Endothelial cell of umbilical vein (primary cell): Measurements from ENCODE around the gene ITGA2B. TPM values are rescaled to one million over a fixed set of nuclear protein-coding genes. Genes with fewer than 3 reads are reported as not detected.
"Not testable (repeated sequence)": the region's sequence is repeated elsewhere in the genome, so short reads cannot be mapped to it uniquely, and the experiment has no call there.

ENCODE experiments used
- BruUV-seq: library from RNA; stranded (reverse); fragments of 400-500 nt; replicated peaks from 2 replicates; lab custom pipeline; 2021; lab: Mats Ljungman, UMichigan
- CTCF ChIA-PET: fragments of 300-600, 350-600 bp; sonication (Branson Sonifier 250); formaldehyde crosslinking; loops from one replicate; lab custom pipeline; 2021; ENCODE audit warnings: antibody characterized with exemption, inconsistent platforms; lab: Charles Lee
- POLR2A ChIA-PET: fragments of 300-600, 350-600 bp; sonication (Branson Sonifier 250); formaldehyde crosslinking; loops from one replicate; lab custom pipeline; 2021; ENCODE audit warnings: antibody characterized with exemption, inconsistent platforms; lab: Charles Lee
- DNase-seq: peaks from one replicate; pipeline ENCODE4 v3.0.0-alpha.2; 2011; ENCODE audit warnings: low read depth, low spot score
- FAIRE-seq: peaks from 2 replicates; lab custom pipeline; 2011; peaks lifted over from hg19 to GRCh38; lab: Jason Lieb, UNC
- H2AFZ ChIP-seq: 2 replicates; pipeline ENCODE4 v1.6.0; 2012; ENCODE audit warnings: low read depth, low read length, control low read depth, inconsistent platforms
- H3K27ac ChIP-seq: 2 replicates; pipeline ENCODE4 v1.5.1; 2011; ENCODE audit warnings: low read depth, mild to moderate bottlenecking, control low read depth, low read length, moderate library complexity; ENCODE audit not compliant: insufficient read depth
- H3K27me3 ChIP-seq, 2 experiments: 2 replicates each; pipeline versions ENCODE4 v1.6.0 to v1.6.1; 2011; ENCODE audit warnings: low read length in 2 of 2, mixed read lengths in 1 of 2; ENCODE audit not compliant: control insufficient read depth in 2 of 2, insufficient read depth in 2 of 2
- H3K36me3 ChIP-seq, 2 experiments: 2 replicates in 1 of 2; 3 replicates in 1 of 2; pipeline ENCODE4 v1.5.1; 2011; ENCODE audit warnings: low read length in 2 of 2, mild to moderate bottlenecking in 1 of 2, moderate library complexity in 1 of 2; ENCODE audit not compliant: control insufficient read depth in 2 of 2, insufficient read depth in 2 of 2; ENCODE audit errors: extremely low read depth in 1 of 2
- H3K4me1 ChIP-seq: 3 replicates; pipeline ENCODE4 v1.5.1; 2011; ENCODE audit warnings: mild to moderate bottlenecking, low read length; ENCODE audit not compliant: control insufficient read depth, insufficient read depth; ENCODE audit errors: extremely low read depth
- H3K4me2 ChIP-seq: 2 replicates; pipeline ENCODE4 v1.6.1; 2011; ENCODE audit warnings: low read length, control low read depth, mixed read lengths; ENCODE audit not compliant: insufficient read depth
- H3K4me3 ChIP-seq, 3 experiments: fragments of 200-600 bp in 1 of 3; sonication (generic), shearing (Covaris generic) in 1 of 3; replicated peaks in 1 of 3; 2 replicates each; pipeline ENCODE4 v1.5.1; 2011 to 2016; ENCODE audit warnings: control low read depth in 3 of 3, low read length in 3 of 3, mild to moderate bottlenecking in 2 of 3, inconsistent platforms in 1 of 3, low read depth in 1 of 3, moderate library complexity in 1 of 3; ENCODE audit not compliant: insufficient read depth in 1 of 3
- H3K79me2 ChIP-seq: 2 replicates; pipeline ENCODE4 v1.6.0; 2012; ENCODE audit warnings: low read length, inconsistent platforms; ENCODE audit not compliant: control insufficient read depth, insufficient read depth
- H3K9ac ChIP-seq: replicated peaks from 2 replicates; pipeline ENCODE3; 2011; ENCODE audit warnings: low read length, control low read depth; ENCODE audit not compliant: insufficient read depth; ENCODE audit errors: extremely low read depth
- H3K9me1 ChIP-seq: replicated peaks from 3 replicates; pipeline ENCODE4 v1.6.0; 2011; ENCODE audit warnings: mild to moderate bottlenecking, low read length; ENCODE audit not compliant: control insufficient read depth, insufficient read depth; ENCODE audit errors: extremely low read depth
- H3K9me3 ChIP-seq: replicated peaks from 2 replicates; pipeline ENCODE4 v1.5.1; 2012; ENCODE audit warnings: low read length, inconsistent platforms; ENCODE audit not compliant: control insufficient read depth, insufficient read depth
- H4K20me1 ChIP-seq: replicated peaks from 2 replicates; pipeline ENCODE3; 2011; ENCODE audit warnings: mild to moderate bottlenecking, low read length; ENCODE audit not compliant: control insufficient read depth, insufficient read depth; ENCODE audit errors: extremely low read depth
- CTCF ChIP-seq, 2 donors: IDR thresholded peaks; 1 replicate in 1 of 2; 2 replicates in 1 of 2; pipeline ENCODE4 v1.5.1; 2011; ENCODE audit warnings: low read length in 2 of 2, mild to moderate bottlenecking in 2 of 2, moderate library complexity in 2 of 2, control low read depth in 1 of 2, inconsistent platforms in 1 of 2, low read depth in 1 of 2; ENCODE audit not compliant: insufficient read depth in 1 of 2; ENCODE audit errors: extremely low read depth in 1 of 2
- FOS ChIP-seq: IDR thresholded peaks from 2 replicates; pipeline ENCODE4 v1.6.1; 2011; ENCODE audit warnings: mild to moderate bottlenecking, low read length, moderate library complexity, borderline replicate concordance; ENCODE audit not compliant: insufficient read depth
- MAX ChIP-seq: IDR thresholded peaks from 2 replicates; pipeline ENCODE4 v1.6.1; 2011; ENCODE audit not compliant: insufficient read depth, insufficient read length
- POLR2A ChIP-seq: IDR thresholded peaks from 2 replicates; pipeline ENCODE4 v1.6.1; 2012; ENCODE audit warnings: low read depth, mild to moderate bottlenecking, control low read depth, low read length
- POLR2AphosphoS5 ChIP-seq: IDR thresholded peaks from 2 replicates; pipeline ENCODE4 v1.6.1; 2012; ENCODE audit warnings: low read depth, mild to moderate bottlenecking, control low read depth, low read length, moderate library complexity; ENCODE audit not compliant: insufficient read depth
- dilution Hi-C: fragments of 300-500 bp; cut with MboI; formaldehyde crosslinking; loops from one replicate; pipeline ENCODE4 v1.15.0; 2019; ENCODE audit warnings: low sequenced_read_pairs; ENCODE audit not compliant: extremely low pct_ligation_motif_present
- intact Hi-C: fragments of 100-400 bp; cut with micrococcal nuclease; formaldehyde crosslinking; loops from one replicate; pipeline ENCODE4 v1.10.0; 2022
- polyA plus RNA-seq, 4 experiments: library from polyadenylated mRNA; depleted of rRNA in 3 of 4; stranded (reverse) in 3 of 4; unstranded in 1 of 4; fragments of >200 nt; gene quantifications; 2 replicates each; pipeline versions ENCODE4 v1.2.1 to v1.2.3, GENCODE V29; 2011 to 2012; ENCODE audit warnings: missing spikeins in 1 of 4
- total RNA-seq: library from RNA; stranded (reverse); gene quantifications from 2 replicates; pipeline ENCODE4 v1.2.3, GENCODE V29; 2021

ITGA2B gene
- total and polyA plus RNA-seq, 2 donors (not counting 3 experiments of a cell fraction or from before 2014, with no cell fraction given): 0.26 to 0.82 TPM

GRCh38 chr17:44365051-44365450 lies 24.4 kb downstream of the ITGA2B start:
- DNase-seq, intact Hi-C loops, H3K9ac ChIP-seq, H3K9me3 ChIP-seq, H3K4me2 ChIP-seq, dilution Hi-C loops, H3K9me1 ChIP-seq, H3K4me3 ChIP-seq, H3K4me1 ChIP-seq, H3K36me3 ChIP-seq, H3K79me2 ChIP-seq, POLR2A ChIA-PET, H3K27me3 ChIP-seq, H2AFZ ChIP-seq, BruUV-seq, FAIRE-seq, H4K20me1 ChIP-seq, H3K27ac ChIP-seq: not testable (repeated sequence)
- CTCF ChIA-PET: interaction anchor here (0.9 to 4.1 kb wide), 2 partner anchors 11 to 14 kb away, joined by 4 to 39 read pairs; no protein-coding TSS in a partner anchor

GRCh38 chr17:44363613-44364159 lies 25.8 kb downstream of the ITGA2B start, which contains the start of gene FAM171A2:
FAM171A2 (minus strand) TSS chr17:44363853; CDS start chr17:44363714, 139 bp downstream.
- peak within 1 kb of the TSS; percentile 20 for H2AFZ ChIP-seq
- CTCF ChIA-PET: interaction anchor here (0.5 to 4.1 kb wide), 28 partner anchors 8 to 195 kb away, joined by 3 to 39 read pairs (median 6); partner anchors contain the start of genes ATXN7L3 and GRN
- FAIRE-seq (peak; percentile 52), DNase-seq (peak; percentile 56)
- H3K27ac ChIP-seq: no peak within 1 kb of the TSS
- peak within 1 kb of the TSS; percentile 33 to 85 (median 37) for H3K4me3 ChIP-seq
- POLR2A ChIA-PET: interaction anchor here (0.6 kb wide), 1 partner anchor 15 kb away, joined by 3 read pairs; no protein-coding TSS in a partner anchor
- H3K4me1 ChIP-seq: peaks cover 5% of the 10 kb centered on the region
- no peaks in the 10 kb centered on the region for H3K9me1 ChIP-seq
- H3K9ac ChIP-seq: peak within 1 kb of the TSS; percentile 63
- H4K20me1 ChIP-seq: no peaks in the 10 kb centered on the region
- no peaks in the 10 kb centered on the region for H3K36me3 ChIP-seq
- TF ChIP-seq CTCF (IDR thresholded peaks at IDR 0.05; ENCODE audit: extremely low read depth in 1 of 2, insufficient read depth in 1 of 2, low read depth in 1 of 2, low read length in 2 of 2) (peak; percentile 53 to 60), MAX (no peak), POLR2A (peak; percentile 64), FOS (peak; percentile 5), POLR2AphosphoS5 (peak; percentile 73)
- intact Hi-C loops (no loop called here), dilution Hi-C loops (no loop called here)
- peak within 1 kb of the TSS; percentile 62 for H3K4me2 ChIP-seq
- no TSS peak for BruUV-seq
- no peaks in the 10 kb centered on the region for H3K9me3 ChIP-seq
- peaks cover 6 to 8% of the 10 kb centered on the region in 2 experiments for H3K27me3 ChIP-seq
- no peaks in the 10 kb centered on the region for H3K79me2 ChIP-seq
